Neuronal stem cell (in vitro differentiated cells): Measurements from ENCODE around the gene IGFL4.

ENCODE experiments used
- DNase-seq: peaks from one replicate; pipeline ENCODE4 v3.0.0-alpha.2; 2013; ENCODE audit warnings: low spot score
- H2AFZ ChIP-seq: one replicate; pipeline ENCODE4 v1.6.1; 2013; ENCODE audit warnings: mild to moderate bottlenecking, low read length, inconsistent platforms
- H2AK5ac ChIP-seq: 2 replicates; pipeline ENCODE4 v1.6.1; 2013; ENCODE audit warnings: low read depth, mild to moderate bottlenecking, inconsistent platforms, low read length, moderate library complexity, mixed read lengths
- H2BK120ac ChIP-seq: 2 replicates; pipeline ENCODE4 v1.6.1; 2013; ENCODE audit warnings: low read depth, mild to moderate bottlenecking, inconsistent platforms, low read length, moderate library complexity, mixed read lengths
- H2BK12ac ChIP-seq: one replicate; pipeline ENCODE4 v1.6.1; 2013; ENCODE audit warnings: low read length, inconsistent platforms
- H2BK15ac ChIP-seq: 2 replicates; pipeline ENCODE4 v1.6.1; 2013; ENCODE audit warnings: mild to moderate bottlenecking, low read length, inconsistent platforms, mixed read lengths
- H2BK5ac ChIP-seq: one replicate; pipeline ENCODE4 v1.6.1; 2013; ENCODE audit warnings: inconsistent platforms, mild to moderate bottlenecking, low read length, moderate library complexity
- H3K14ac ChIP-seq: one replicate; pipeline ENCODE4 v1.6.1; 2013; ENCODE audit warnings: low read length, inconsistent platforms
- H3K18ac ChIP-seq: 2 replicates; pipeline ENCODE4 v1.6.1; 2013; ENCODE audit warnings: low read length, inconsistent platforms
- H3K23ac ChIP-seq: 2 replicates; pipeline ENCODE4 v1.6.1; 2013; ENCODE audit warnings: low read depth, mild to moderate bottlenecking, mixed read lengths, low read length, inconsistent platforms; ENCODE audit not compliant: poor library complexity
- H3K27ac ChIP-seq: replicated peaks from 3 replicates; pipeline ENCODE4 v1.5.1; 2013; ENCODE audit warnings: low read length, inconsistent platforms
- H3K27me3 ChIP-seq, 3 experiments: 2 replicates each; pipeline ENCODE4 v1.6.1; 2013; ENCODE audit warnings: low read length in 3 of 3, mild to moderate bottlenecking in 2 of 3, inconsistent platforms in 1 of 3, low read depth in 1 of 3, mixed read lengths in 1 of 3, moderate library complexity in 1 of 3; ENCODE audit not compliant: control insufficient read depth in 3 of 3, insufficient read depth in 3 of 3
- H3K36me3 ChIP-seq, 2 donors: replicated peaks in 1 of 2; 2 replicates each; pipeline ENCODE4 v1.6.1; 2013; ENCODE audit warnings: low read length in 2 of 2; ENCODE audit not compliant: control insufficient read depth in 2 of 2, insufficient read depth in 2 of 2
- H3K4ac ChIP-seq: 2 replicates; pipeline ENCODE4 v1.6.1; 2013; ENCODE audit warnings: inconsistent platforms, mild to moderate bottlenecking, low read length, moderate library complexity
- H3K4me1 ChIP-seq, 2 donors: 1 replicate in 1 of 2; 2 replicates in 1 of 2; pipeline ENCODE4 v1.6.1; 2013; ENCODE audit warnings: low read length in 2 of 2, low read depth in 1 of 2; ENCODE audit not compliant: control insufficient read depth in 2 of 2, insufficient read depth in 1 of 2
- H3K4me2 ChIP-seq: one replicate; pipeline ENCODE4 v1.6.1; 2013; ENCODE audit warnings: mild to moderate bottlenecking, low read length, inconsistent platforms; ENCODE audit not compliant: insufficient read depth, poor library complexity, severe bottlenecking
- H3K4me3 ChIP-seq, 2 donors: 2 replicates each; pipeline ENCODE4 v1.5.1; 2013; ENCODE audit warnings: low read length in 2 of 2, mild to moderate bottlenecking in 2 of 2, inconsistent platforms in 1 of 2, moderate library complexity in 1 of 2
- H3K79me1 ChIP-seq: one replicate; pipeline ENCODE4 v1.6.1; 2013; ENCODE audit warnings: low read depth, mild to moderate bottlenecking, inconsistent platforms, low read length, moderate library complexity
- H3K9ac ChIP-seq: one replicate; pipeline ENCODE4 v1.6.1; 2013; ENCODE audit warnings: mild to moderate bottlenecking, low read depth, low read length, inconsistent platforms; ENCODE audit not compliant: poor library complexity
- H3K9me3 ChIP-seq, 2 donors: replicated peaks in 1 of 2; 2 replicates each; pipeline versions ENCODE3 to v1.6.1; 2013; ENCODE audit warnings: low read length in 2 of 2, mild to moderate bottlenecking in 2 of 2, inconsistent platforms in 1 of 2, low read depth in 1 of 2, mixed read lengths in 1 of 2, moderate library complexity in 1 of 2; ENCODE audit not compliant: control insufficient read depth in 2 of 2, insufficient read depth in 1 of 2
- H4K8ac ChIP-seq: one replicate; pipeline ENCODE4 v1.6.1; 2013; ENCODE audit warnings: low read depth, mild to moderate bottlenecking, inconsistent platforms, low read length, moderate library complexity
- H4K91ac ChIP-seq: one replicate; pipeline ENCODE4 v1.6.1; 2013; ENCODE audit warnings: low read length, low read depth, mild to moderate bottlenecking, inconsistent platforms; ENCODE audit not compliant: poor library complexity
- WGBS, 2 donors: extraction: QIAGEN DNeasy Blood & Tissue Kit; methylation state at CpG; one replicate each; pipeline ENCODE4 v1.1.7; 2013; ENCODE audit warnings: missing lambda C conversion rate in 2 of 2, mixed read lengths in 1 of 2; ENCODE audit not compliant: insufficient read length in 2 of 2, insufficient replicate concordance in 1 of 2; ENCODE audit errors: extremely low coverage in 2 of 2; 5-methylcytosine and 5-hydroxymethylcytosine counted together

Gene IGFL4

DNA sequence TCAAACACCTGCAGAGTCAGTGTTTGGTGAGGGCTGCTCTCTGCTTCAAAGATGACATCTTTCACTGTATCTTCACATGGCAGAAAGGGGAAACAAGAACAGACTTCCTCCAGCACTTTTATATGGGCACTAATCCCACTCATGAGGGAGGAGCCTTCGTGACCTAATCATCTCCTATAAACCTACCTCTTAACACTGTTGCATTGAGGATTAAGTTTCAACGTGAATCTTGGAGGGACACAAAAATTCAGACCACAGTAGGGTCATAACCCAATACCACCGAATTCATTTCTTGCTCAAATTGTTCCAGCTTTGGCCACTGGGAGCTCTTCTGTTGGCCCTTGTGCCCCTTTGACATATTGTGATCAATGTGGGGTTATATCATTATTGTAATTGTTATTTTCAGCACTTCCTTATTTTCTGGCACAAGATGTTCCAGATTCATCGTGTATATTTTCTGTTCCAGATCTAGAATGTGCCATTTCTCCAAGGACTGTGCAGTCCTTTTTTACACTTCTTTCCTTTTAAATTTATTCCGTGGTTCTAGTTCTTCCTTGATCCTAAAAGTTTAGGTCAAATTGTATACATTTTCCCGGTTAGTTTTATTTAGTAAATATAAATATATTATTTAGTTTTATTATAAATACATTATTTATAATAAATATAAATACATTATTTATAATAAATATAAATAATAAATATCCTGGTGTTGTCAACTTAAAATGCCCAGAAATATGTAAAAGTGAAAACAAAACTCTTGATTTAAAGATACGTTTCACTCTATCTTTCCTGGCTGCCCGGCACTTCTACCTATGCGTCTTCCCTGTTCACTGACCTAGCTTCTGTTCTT lies 35.5 kb upstream of the IGFL4 start:
- no peak overlapping the region for H2AFZ ChIP-seq
- H3K14ac ChIP-seq, result no peak overlapping the region
- H2BK5ac ChIP-seq, result no peak overlapping the region
- no peak overlapping the region for H3K4me3 ChIP-seq
- peaks cover 0 to 54% (median 12%) of the 10 kb centered on the region in 3 experiments for H3K27me3 ChIP-seq
- H4K8ac ChIP-seq, result no peak overlapping the region
- no peak overlapping the region for H2BK12ac ChIP-seq
- no CpG with 5 or more reads among the region's 9 CpGs for WGBS, 2 donors
- H2BK15ac ChIP-seq, result no peak overlapping the region
- H2AK5ac ChIP-seq, result no peak overlapping the region
- H3K36me3 ChIP-seq, result no peaks in the 10 kb centered on the region
- no peak overlapping the region for H3K27ac ChIP-seq
- no peaks in the 10 kb centered on the region for H3K79me1 ChIP-seq
- H3K9ac ChIP-seq, result no peak overlapping the region
- H3K9me3 ChIP-seq, result peaks cover 0 to 9% of the 10 kb centered on the region in 2 donors
- no peak overlapping the region for H2BK120ac ChIP-seq
- no peak overlapping the region for H3K18ac ChIP-seq
- no peak overlapping the region for H3K4ac ChIP-seq
- no peak overlapping the region for H3K23ac ChIP-seq
- H4K91ac ChIP-seq, result no peak overlapping the region
- no peak for DNase-seq
- no peak overlapping the region for H3K4me2 ChIP-seq
- H3K4me1 ChIP-seq, result peaks cover 0 to 7% of the 10 kb centered on the region in 2 donors

DNA sequence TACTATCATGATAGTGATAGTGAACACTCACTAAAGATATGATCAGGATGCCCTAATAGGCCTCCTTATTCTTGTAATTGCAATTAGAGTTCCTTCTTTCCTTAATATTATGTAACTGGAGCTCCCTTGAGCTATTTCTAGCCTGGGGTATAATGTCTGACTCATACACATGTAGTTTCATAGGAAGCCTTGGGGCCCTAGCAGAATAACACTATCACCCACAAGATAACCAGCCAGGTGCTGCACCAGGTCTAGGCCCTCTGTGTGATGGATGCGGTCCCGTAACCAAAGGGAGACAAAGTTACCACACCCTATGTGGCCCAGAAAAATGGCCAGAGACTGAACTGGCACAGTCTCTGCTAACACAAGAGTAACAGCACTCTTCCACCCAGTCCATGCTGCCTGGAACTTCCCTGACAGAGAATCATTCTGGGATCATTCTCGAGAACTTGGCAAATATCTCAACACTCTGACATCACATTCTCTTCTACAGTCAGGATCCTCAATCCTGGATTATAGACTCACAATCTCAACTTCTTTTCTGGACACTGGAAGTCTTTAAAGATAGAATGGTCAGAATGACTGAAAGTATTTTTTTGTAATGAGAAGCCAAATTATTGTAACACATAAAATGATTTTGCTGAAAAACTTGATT lies 32.6 kb upstream of the IGFL4 start:
- WGBS, 2 donors, result no CpG with 5 or more reads among the region's 3 CpGs
- Histone ChIP-seq H3K4me1 (peaks cover 0 to 6% of the 10 kb centered on the region in 2 donors), H3K79me1 (no peaks in the 10 kb centered on the region), H3K14ac (no peak overlapping the region), H2AFZ (no peak overlapping the region), H3K9ac (no peak overlapping the region), H3K27ac (no peak overlapping the region), H3K18ac (no peak overlapping the region), H3K27me3 (peaks cover 0 to 75% (median 12%) of the 10 kb centered on the region in 3 experiments), H4K8ac (no peak overlapping the region), H2BK12ac (no peak overlapping the region), H3K9me3 (no peaks in the 10 kb centered on the region), H3K36me3 (no peaks in the 10 kb centered on the region), H3K4ac (no peak overlapping the region), H4K91ac (no peak overlapping the region), H2BK120ac (no peak overlapping the region), H3K23ac (no peak overlapping the region), H2AK5ac (no peak overlapping the region), H2BK15ac (no peak overlapping the region), H3K4me3 (no peak overlapping the region), H2BK5ac (no peak overlapping the region), H3K4me2 (no peak overlapping the region)
- no peak for DNase-seq

DNA sequence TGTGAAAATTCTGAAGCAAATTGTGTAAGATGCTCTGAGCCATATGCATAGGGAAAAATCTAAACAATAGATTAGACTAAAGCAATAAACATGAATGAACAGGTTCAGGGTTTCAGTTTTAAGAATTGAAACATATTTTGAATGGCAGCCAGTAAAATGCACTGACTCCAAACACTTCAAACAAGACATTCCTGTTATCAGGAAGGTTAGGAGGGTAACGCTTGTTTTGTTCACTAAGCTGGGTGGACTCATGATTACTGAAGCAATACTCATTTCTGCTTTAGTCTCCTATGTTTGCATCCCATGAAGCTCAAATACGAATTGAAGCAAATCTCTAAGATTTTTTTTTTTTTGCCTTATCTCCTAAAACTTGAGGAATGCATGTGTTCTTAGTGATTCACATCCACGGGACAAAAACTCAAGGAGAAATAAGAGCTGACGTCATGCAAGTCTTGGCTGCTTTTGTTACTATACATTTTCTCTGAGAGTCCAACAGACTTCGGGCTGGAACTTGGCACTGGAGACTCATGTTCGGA lies 29.1 kb upstream of the IGFL4 start:
- H3K4me2 ChIP-seq, result no peak overlapping the region

More for the DNA sequence above, 29.1 kb upstream of the IGFL4 start:
- H2AFZ ChIP-seq, result no peak overlapping the region
- no peak overlapping the region for H3K18ac ChIP-seq
- H3K27me3 ChIP-seq, result peaks cover 0 to 52% (median 0%) of the 10 kb centered on the region in 3 experiments
- no peaks in the 10 kb centered on the region for H3K79me1 ChIP-seq
- H3K36me3 ChIP-seq, result no peaks in the 10 kb centered on the region
- H3K4ac ChIP-seq, result no peak overlapping the region
- no peaks in the 10 kb centered on the region for H3K9me3 ChIP-seq
- no CpG with 5 or more reads among the region's 6 CpGs for WGBS, 2 donors
- H4K91ac ChIP-seq, result no peak overlapping the region
- H3K4me1 ChIP-seq, result no peaks in the 10 kb centered on the region
- H3K14ac ChIP-seq, result no peak overlapping the region
- no peak overlapping the region for H2AK5ac ChIP-seq
- H2BK120ac ChIP-seq, result no peak overlapping the region
- no peak overlapping the region for H2BK15ac ChIP-seq
- H2BK5ac ChIP-seq, result no peak overlapping the region
- no peak overlapping the region for H3K23ac ChIP-seq
- no peak overlapping the region for H4K8ac ChIP-seq
- H3K4me3 ChIP-seq, result no peak overlapping the region
- no peak for DNase-seq
- H3K9ac ChIP-seq, result no peak overlapping the region
- no peak overlapping the region for H2BK12ac ChIP-seq
- no peak overlapping the region for H3K27ac ChIP-seq
